GM12878 (cell line): ENCODE measurements around the gene METAP1D. TPM values are rescaled to one million over a fixed set of nuclear protein-coding genes. Genes with fewer than 3 reads are reported as not detected.

Source experiments
- ATF7 ChIP-seq: fragments of 450-650 bp; IDR thresholded peaks from 2 replicates; pipeline ENCODE4 v1.6.1; 2016; ENCODE audit warnings: low read depth, mild to moderate bottlenecking
- CREM ChIP-seq: IDR thresholded peaks from 2 replicates; pipeline ENCODE4 v1.6.1; 2014; ENCODE audit warnings: antibody characterized with exemption, low read depth
- CUX1 ChIP-seq: IDR thresholded peaks from 2 replicates; pipeline ENCODE4 v1.6.1; 2012; ENCODE audit warnings: improper control_type of control experiment, low read depth, low read length; ENCODE audit not compliant: insufficient replicate concordance
- EZH2 ChIP-seq: IDR thresholded peaks from 2 replicates; pipeline ENCODE4 v1.6.1; 2012; ENCODE audit warnings: low read depth, mild to moderate bottlenecking, control low read depth, inconsistent platforms, low read length, borderline replicate concordance; ENCODE audit not compliant: control insufficient read depth
- NFYB ChIP-seq: IDR thresholded peaks from 2 replicates; pipeline ENCODE4 v1.6.1; 2011; ENCODE audit warnings: low read depth, mild to moderate bottlenecking, low read length, improper control_type of control experiment, moderate library complexity; ENCODE audit not compliant: insufficient read depth
- RELB ChIP-seq: fragments of 450-650 bp; IDR thresholded peaks from 2 replicates; pipeline ENCODE4 v1.6.1; 2017; ENCODE audit warnings: low read depth, mild to moderate bottlenecking, moderate library complexity
- RFX5 ChIP-seq: IDR thresholded peaks from 2 replicates; pipeline ENCODE4 v1.6.1; 2011; ENCODE audit warnings: low read depth, low read length, improper control_type of control experiment
- SMARCA5 ChIP-seq: fragments of 450-650 bp; IDR thresholded peaks from 2 replicates; pipeline ENCODE4 v1.6.1; 2017; ENCODE audit warnings: mild to moderate bottlenecking
- TARDBP ChIP-seq: IDR thresholded peaks from 2 replicates; pipeline ENCODE4 v1.6.1; 2016; ENCODE audit warnings: borderline replicate concordance
- ZSCAN29 ChIP-seq: fragments of 450-650 bp; IDR thresholded peaks from 2 replicates; pipeline ENCODE4 v1.6.1; 2017; ENCODE audit warnings: mild to moderate bottlenecking, moderate library complexity
- polyA plus RNA-seq, 11 experiments: library from polyadenylated mRNA; depleted of rRNA in 4 of 11; unstranded in 6 of 11; stranded (reverse) in 5 of 11; fragments of >200 nt; fragmentation: Nextera tagmentation in 4 of 11; fragmentation: Illumina TruSeq in 1 of 11; extraction: Ambion mirVana in 4 of 11; extraction: Trizol in 1 of 11; gene quantifications; 1 replicate in 1 of 11; 2 replicates in 10 of 11; pipeline versions ENCODE4 v1.2.1 to v1.2.3, GENCODE V29; 2011 to 2016; ENCODE audit warnings: inconsistent platforms in 2 of 11, missing spikeins in 2 of 11, low read depth in 1 of 11
- total RNA-seq, 4 experiments: library from RNA; depleted of rRNA in 3 of 4; stranded (reverse); fragments of >200 nt in 3 of 4; fragmentation: Illumina TruSeq in 1 of 4; extraction: Trizol in 1 of 4; gene quantifications; 2 replicates each; pipeline versions ENCODE4 v1.2.1 to v1.2.3, GENCODE V29; 2013 to 2021

Gene METAP1D
- total and polyA plus RNA-seq, 10 of the 15 experiments (the other 5 are each of a cell fraction or from before 2014, with no cell fraction given): 4.5 to 12.1 (median 7.8) TPM

- TF ChIP-seq RELB (no peak), CUX1 (no peak), ATF7 (no peak), NFYB (no peak), ZSCAN29 (no peak), RFX5 (no peak), CREM (no peak), SMARCA5 (no peak), EZH2 (no peak), TARDBP (no peak)
These were observed 38.4 kb downstream of the METAP1D start (continued) for GRCh38 chr2:172038121-172038520.
